DMS153 treated with DMSO at 0.1 percent for 48 hours (cell line): ENCODE data around the gene SLX4.
"Not testable (repeated sequence)": the region's sequence is repeated elsewhere in the genome, so short reads cannot be mapped to it uniquely, and the experiment has no call there.

ENCODE experiments used
- DNase-seq: peaks from one replicate; lab custom pipeline; 2025; ENCODE audit not compliant: unreplicated experiment; lab: John Stamatoyannopoulos, UW

Gene SLX4

GRCh38 chr16:3642397-3643094 lies 31.1 kb upstream of the SLX4 start:
- DNase-seq = peak; percentile 2

- DNase-seq = no peak
Measured at GRCh38 chr16:3641801-3642396, 30.5 kb upstream of the SLX4 start.

- no peak for DNase-seq
Measured at GRCh38 chr16:3640632-3641501, 29.5 kb upstream of the SLX4 start.

GRCh38 chr16:3640207-3640606 lies 28.8 kb upstream of the SLX4 start:
- DNase-seq = no peak

- DNase-seq = no peak
Measured at GRCh38 chr16:3638916-3639644, 27.7 kb upstream of the SLX4 start.

- no peak for DNase-seq
Measured at GRCh38 chr16:3637371-3637923, 26.0 kb upstream of the SLX4 start.

- peak; percentile 12 for DNase-seq
Measured at GRCh38 chr16:3625911-3626732, 14.7 kb upstream of the SLX4 start.

GRCh38 chr16:3625331-3625730 lies 13.9 kb upstream of the SLX4 start:
- no peak for DNase-seq

GRCh38 chr16:3623642-3624041 lies 12.2 kb upstream of the SLX4 start:
- DNase-seq = no peak

- no peak for DNase-seq
Measured at GRCh38 chr16:3618769-3619141, 7.3 kb upstream of the SLX4 start.

GRCh38 chr16:3612510-3613466 lies 1.4 kb upstream of the SLX4 start:
- DNase-seq = no peak

- DNase-seq = no peak
Measured at GRCh38 chr16:3610698-3611145, 684 bp downstream of the SLX4 start.

- DNase-seq = no peak
Measured at GRCh38 chr16:3609895-3610697, 1.3 kb downstream of the SLX4 start.

- not testable (repeated sequence) for DNase-seq
Measured at GRCh38 chr16:3608976-3609375, 2.4 kb downstream of the SLX4 start.

- no peak for DNase-seq
Measured at GRCh38 chr16:3608069-3608468, 3.3 kb downstream of the SLX4 start.

- DNase-seq = no peak
Measured at GRCh38 chr16:3607634-3608033, 3.8 kb downstream of the SLX4 start.

GRCh38 chr16:3607161-3607560 lies 4.2 kb downstream of the SLX4 start:
- DNase-seq = no peak

- no peak for DNase-seq
Measured at GRCh38 chr16:3606441-3606840, 5.0 kb downstream of the SLX4 start.
